Forelimb muscle (tissue), 1 donor: Measurements from ENCODE around the gene CAMTA1. TPM values are rescaled to one million over a fixed set of nuclear protein-coding genes. Genes with fewer than 3 reads are reported as not detected.
"Not testable (repeated sequence)": the region's sequence is repeated elsewhere in the genome, so short reads cannot be mapped to it uniquely, and the experiment has no call there.

Source experiments
- DNase-seq: peaks from one replicate; pipeline ENCODE4 v3.0.0-alpha.2; 2013; ENCODE audit warnings: low read depth
- polyA plus RNA-seq: library from polyadenylated mRNA; unstranded; fragments of 120-200 nt; gene quantifications from one replicate; pipeline ENCODE4 v1.2.1, GENCODE V29; 2013; ENCODE audit not compliant: insufficient read length

The CAMTA1 gene
- polyA plus RNA-seq, 1 donor, result 43.5 TPM

DNA sequence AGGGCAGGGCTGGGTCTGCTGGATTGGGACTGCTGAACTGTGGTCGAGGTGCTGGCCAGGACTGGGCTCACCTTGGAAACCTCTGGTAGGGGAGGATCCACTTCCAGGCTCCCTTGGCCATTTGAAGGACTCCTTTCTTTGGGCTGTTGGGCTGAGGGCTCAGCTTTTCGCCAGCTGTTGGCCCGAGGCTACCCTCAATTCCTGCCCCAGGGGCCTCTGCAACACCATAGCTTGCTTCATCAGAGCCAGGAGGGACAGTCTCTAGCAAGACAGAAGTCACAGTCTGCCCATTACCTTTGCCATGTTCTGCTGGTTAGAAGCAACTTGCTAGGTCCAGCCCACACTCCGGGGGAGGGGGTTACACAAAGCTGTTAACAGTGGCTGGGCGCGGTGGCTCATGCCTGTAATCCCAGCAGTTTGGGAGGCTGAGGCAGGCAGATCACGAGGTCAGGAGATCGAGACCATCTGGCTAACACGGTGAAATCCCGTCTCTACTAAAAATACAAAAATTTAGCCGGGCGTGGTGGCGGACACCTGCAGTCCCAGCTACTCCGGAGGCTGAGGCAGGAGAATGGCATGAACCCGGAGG lies 25.0 kb downstream of the CAMTA1 start:
- DNase-seq, result not testable (repeated sequence)

GRCh38 chr1:6811583-6811982 lies 26.3 kb downstream of the CAMTA1 start:
- no peak for DNase-seq

- DNase-seq, result no peak
Observed at GRCh38 chr1:6813165-6813564, 27.9 kb downstream of the CAMTA1 start.

GRCh38 chr1:6815726-6816125 lies 30.5 kb downstream of the CAMTA1 start:
- DNase-seq, result no peak

DNA sequence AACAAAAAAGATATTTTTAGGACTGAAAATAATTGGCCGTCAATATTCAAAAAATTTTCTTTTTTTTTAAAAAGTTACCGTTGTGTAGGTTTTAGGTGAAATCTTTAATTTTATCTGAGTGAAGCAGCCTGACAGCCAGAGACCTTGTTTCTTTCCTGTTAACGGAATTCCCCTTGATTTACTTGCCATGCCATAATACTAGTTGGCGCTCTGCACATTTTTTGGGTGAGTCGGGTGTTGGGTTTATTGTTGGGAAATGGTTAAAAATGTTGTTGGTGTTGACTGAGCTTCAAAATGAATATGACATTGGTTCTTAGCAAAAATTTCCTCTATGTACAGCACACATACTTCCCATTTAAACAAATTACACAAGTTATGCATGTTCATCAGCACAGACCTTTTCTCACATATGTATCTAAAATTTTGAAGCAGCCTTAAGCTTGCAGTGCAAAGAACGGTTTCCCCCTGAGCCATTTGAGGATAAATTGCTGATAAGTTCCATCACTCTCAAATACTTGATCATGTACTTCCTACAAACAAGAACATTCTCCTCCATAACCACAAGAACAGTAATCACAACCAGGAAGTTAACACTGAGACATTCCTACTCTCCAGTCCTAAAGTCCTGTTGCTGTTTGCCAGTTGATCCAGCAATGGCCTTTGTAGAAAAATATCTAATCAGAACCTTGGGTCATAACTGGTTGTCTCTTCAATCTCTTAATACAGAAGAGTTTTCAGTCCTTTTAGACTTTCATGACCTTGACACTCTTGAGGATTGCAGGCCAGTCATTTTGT lies 34.2 kb downstream of the CAMTA1 start:
- no peak for DNase-seq

DNA sequence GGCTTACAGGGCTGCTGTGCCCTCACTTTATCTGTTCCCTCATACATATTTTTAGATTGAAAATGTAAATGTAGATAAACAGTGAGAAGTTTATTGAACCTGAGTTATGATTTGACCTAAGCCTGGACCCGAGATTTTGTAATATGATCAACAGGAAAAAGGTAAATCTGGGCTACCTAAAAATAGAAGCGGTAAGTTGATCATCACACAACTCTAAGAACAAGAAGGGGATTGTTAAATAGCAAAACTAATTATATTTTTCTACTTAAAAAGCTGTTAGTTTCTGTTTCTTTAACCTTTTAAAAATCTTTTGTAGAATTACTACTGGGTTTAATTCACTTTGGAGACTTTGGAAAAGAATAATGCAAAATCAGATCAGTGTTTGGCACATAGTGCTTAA lies 35.6 kb downstream of the CAMTA1 start:
- DNase-seq, result no peak

- DNase-seq, result no peak
Observed at GRCh38 chr1:6822530-6823359, 37.5 kb downstream of the CAMTA1 start.

- no peak for DNase-seq
Observed at GRCh38 chr1:6823793-6824192, 38.5 kb downstream of the CAMTA1 start.

DNA sequence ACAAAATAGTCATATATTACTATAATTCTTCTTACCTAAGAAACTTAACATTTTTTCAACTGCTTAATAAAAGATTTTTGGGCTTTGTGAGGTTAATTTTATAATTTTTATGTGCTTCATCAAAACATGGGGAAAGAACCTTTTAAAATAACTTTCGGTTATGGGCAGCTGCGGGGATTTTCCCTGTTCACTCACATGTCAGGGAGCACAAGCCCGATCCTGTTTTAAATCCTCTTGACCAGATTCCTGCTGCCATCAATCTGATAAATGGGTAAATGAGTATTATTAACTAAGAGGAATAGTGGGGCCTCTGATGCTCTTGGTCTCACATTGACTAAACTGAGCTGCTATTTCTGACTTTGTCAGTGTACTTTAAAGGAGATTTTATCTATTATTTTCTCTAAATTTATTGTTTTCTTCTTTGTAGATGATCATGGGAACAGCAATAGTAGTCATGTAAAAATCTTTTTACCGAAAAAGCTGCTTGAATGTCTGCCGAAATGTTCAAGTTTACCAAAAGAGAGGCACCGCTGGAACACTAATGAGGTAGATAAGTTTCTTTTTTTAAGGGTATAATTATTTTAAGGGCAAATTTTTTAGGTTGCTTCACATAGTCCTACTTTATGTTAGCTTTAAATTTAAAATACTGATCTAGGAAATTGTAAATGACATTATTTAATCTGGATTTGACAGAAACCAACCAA lies 39.6 kb downstream of the CAMTA1 start:
- no peak for DNase-seq

DNA sequence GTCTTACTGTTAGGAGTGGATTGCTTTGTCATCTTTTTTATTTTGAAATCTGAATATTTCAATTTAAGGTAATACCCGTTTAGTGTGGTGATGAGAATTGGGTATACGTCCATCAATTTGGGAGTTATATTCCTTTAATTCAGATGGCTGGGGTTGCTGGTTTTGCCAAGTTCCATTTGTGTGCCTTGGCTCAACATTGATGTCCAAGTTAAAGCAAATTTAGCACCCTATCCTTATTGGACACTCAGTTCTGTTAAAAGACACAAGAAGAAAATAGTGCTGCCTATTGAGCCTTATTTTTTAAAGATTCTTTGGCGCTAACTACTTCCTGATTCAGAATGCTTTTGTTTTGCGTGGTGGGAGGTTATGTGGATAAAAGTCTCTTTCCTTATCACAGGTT lies 40.6 kb downstream of the CAMTA1 start:
- DNase-seq, result no peak

DNA sequence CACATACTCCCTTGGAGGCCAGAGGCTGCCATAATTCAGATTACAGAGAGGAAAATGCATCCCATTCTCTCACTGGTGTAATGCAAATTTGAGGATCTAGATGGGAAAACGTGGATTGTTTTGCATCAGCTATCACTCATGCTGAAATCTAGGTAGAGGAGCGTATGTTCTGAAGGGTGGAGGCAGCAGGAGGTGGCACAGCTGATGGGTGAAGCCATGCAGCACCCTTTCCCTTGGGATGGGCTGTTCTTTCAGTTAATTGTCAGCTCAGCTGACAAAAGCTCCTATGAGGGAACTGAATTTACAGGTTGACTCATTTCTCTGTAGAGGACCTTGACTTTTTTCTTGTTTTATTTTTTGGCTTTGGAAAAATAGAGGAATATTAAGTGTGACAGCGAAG lies 41.8 kb downstream of the CAMTA1 start:
- no peak for DNase-seq

GRCh38 chr1:6827630-6828165 lies 42.4 kb downstream of the CAMTA1 start:
- no peak for DNase-seq

GRCh38 chr1:6831366-6831765 lies 46.1 kb downstream of the CAMTA1 start:
- no peak for DNase-seq

- not testable (repeated sequence) for DNase-seq
Observed at GRCh38 chr1:6832006-6832405, 46.8 kb downstream of the CAMTA1 start.

DNA sequence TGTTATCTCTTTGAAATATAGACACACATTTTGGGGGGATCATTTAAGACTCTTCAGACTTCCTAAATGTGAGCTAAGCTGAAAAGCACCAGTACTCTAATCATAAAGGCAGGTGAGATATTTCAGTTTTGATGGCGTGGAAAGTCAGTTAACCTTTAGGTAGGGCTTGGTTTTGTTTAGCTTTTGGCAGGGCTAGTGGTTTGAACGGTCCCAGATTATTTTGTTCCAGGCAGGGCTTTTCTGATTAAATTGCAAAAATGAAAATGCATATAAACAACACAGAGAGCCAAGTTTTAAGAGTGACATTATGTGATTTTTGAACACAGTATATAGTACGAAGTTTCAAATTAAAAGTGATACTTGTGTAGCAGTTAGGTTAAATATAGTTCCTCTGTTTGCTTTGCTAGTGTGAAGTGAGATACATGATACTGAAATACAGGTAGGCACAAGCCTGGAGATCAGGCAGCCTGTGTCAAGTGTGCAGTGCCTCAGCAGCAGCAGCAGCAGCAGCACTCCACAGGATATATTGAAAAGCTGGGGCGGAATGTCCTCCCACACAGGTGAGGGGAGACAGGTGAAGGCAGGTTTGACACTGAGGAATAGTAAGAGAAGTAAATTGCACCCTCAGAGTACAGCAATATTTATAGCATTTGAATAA lies 47.4 kb downstream of the CAMTA1 start:
- no peak for DNase-seq

GRCh38 chr1:6833804-6834203 lies 48.5 kb downstream of the CAMTA1 start:
- DNase-seq, result no peak

GRCh38 chr1:6834366-6834765 lies 49.1 kb downstream of the CAMTA1 start:
- no peak for DNase-seq

- no peak for DNase-seq
Observed at GRCh38 chr1:6835139-6835538, 49.9 kb downstream of the CAMTA1 start.

DNA sequence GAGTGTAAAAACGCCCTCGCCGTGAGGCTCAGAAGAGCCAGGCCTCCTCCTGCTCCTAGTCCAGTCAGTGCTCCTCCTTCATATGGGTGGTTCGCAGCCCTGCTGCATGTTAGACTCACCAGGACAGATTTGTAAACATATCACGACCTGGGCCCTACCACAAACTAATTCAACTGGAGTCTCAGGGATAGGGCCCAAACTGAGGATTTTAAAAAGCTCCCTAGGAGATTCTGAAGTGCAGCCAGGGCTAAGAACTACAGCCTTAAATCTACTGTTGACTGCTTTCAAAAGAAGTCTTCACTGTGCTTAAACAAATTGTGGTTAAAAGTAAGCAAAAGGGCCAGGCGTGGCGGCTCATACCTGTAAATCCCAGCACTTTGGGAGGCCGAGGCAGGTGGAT lies 57.0 kb downstream of the CAMTA1 start:
- DNase-seq, result no peak

GRCh38 chr1:6845786-6846185 lies 60.5 kb downstream of the CAMTA1 start:
- not testable (repeated sequence) for DNase-seq

- DNase-seq, result no peak
Observed at GRCh38 chr1:6848816-6849215, 63.6 kb downstream of the CAMTA1 start.
